KMS-11 (cell line): Measurements from ENCODE around the gene SHISA5.

Experiments used
- H2AFZ ChIP-seq: fragments of 200-600 bp; sonication (generic); 2 replicates; pipeline ENCODE4 v1.6.1; 2016; ENCODE audit warnings: antibody characterized with exemption, mixed run types, low read depth
- H3K27ac ChIP-seq: fragments of 200-600 bp; sonication (generic); 2 replicates; pipeline ENCODE4 v1.6.1; 2016; ENCODE audit warnings: mild to moderate bottlenecking, mixed run types
- H3K27me3 ChIP-seq: fragments of 200-600 bp; sonication (generic); 2 replicates; pipeline ENCODE4 v1.6.1; 2017; ENCODE audit warnings: mild to moderate bottlenecking, low read depth, mixed run types, moderate library complexity; ENCODE audit not compliant: insufficient read depth
- H3K36me3 ChIP-seq: fragments of 200-600 bp; sonication (generic); 2 replicates; pipeline ENCODE4 v1.6.1; 2017; ENCODE audit warnings: mild to moderate bottlenecking, mixed run types; ENCODE audit not compliant: insufficient read depth
- H3K4me1 ChIP-seq: fragments of 200-600 bp; sonication (generic); 2 replicates; pipeline ENCODE4 v1.6.1; 2016; ENCODE audit warnings: mild to moderate bottlenecking, low read depth, mixed run types; ENCODE audit not compliant: poor library complexity, severe bottlenecking
- H3K4me2 ChIP-seq: fragments of 200-600 bp; sonication (generic); 2 replicates; pipeline ENCODE4 v1.7.0; 2016; ENCODE audit warnings: mild to moderate bottlenecking, mixed run types
- H3K4me3 ChIP-seq: fragments of 200-600 bp; sonication (generic); IDR thresholded peaks from 2 replicates; pipeline ENCODE4 v1.6.1; 2017; ENCODE audit warnings: low read depth, low read length, mixed read lengths; ENCODE audit not compliant: insufficient read depth
- H3K79me2 ChIP-seq: fragments of 200-600 bp; sonication (generic); 2 replicates; pipeline ENCODE4 v1.6.1; 2016; ENCODE audit warnings: low read depth, mixed run types; ENCODE audit not compliant: insufficient read depth
- H3K9ac ChIP-seq: fragments of 200-600 bp; sonication (generic); 2 replicates; pipeline ENCODE4 v1.6.1; 2016; ENCODE audit warnings: mild to moderate bottlenecking, mixed run types
- H4K20me1 ChIP-seq: fragments of 200-600 bp; sonication (generic); 2 replicates; pipeline ENCODE4 v1.6.1; 2016; ENCODE audit warnings: mild to moderate bottlenecking, mixed run types; ENCODE audit not compliant: insufficient read depth
- TF ChIP-seq, protein P1 (sequence below): fragments of 200-600 bp; sonication (generic); conservative IDR thresholded peaks from 2 replicates; pipeline ENCODE4 v1.6.1; 2017; ENCODE audit warnings: low read depth, mild to moderate bottlenecking, antibody characterized with exemption, low read length, moderate library complexity, mixed read lengths

SHISA5 gene

DNA sequence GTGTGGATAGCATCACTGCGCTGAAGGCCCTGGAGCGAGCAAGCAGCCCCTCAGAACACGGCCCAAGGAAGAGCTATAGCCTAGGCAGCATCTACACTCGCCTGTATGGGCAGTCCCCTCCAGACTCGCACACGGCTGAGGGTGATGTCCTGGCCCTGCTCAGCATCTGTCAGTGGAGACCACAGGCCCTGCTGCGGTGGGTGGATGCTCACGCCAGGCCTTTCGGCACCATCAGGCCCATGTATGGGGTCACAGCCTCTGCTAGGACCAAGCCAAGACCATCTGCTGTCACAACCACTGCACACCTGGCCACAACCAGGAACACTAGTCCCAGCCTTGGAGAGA lies 36.9 kb downstream of the SHISA5 start:
- no peaks in the 10 kb centered on the region for H3K36me3 ChIP-seq
- no peaks in the 10 kb centered on the region for H4K20me1 ChIP-seq
- H3K4me1 ChIP-seq, result peaks cover 34% of the 10 kb centered on the region
- peak overlapping the region; percentile 93; the same call in 1 of the 2 replicates for H3K9ac ChIP-seq
- no peak overlapping the region for H3K4me3 ChIP-seq
- TF ChIP-seq, protein P1, sequence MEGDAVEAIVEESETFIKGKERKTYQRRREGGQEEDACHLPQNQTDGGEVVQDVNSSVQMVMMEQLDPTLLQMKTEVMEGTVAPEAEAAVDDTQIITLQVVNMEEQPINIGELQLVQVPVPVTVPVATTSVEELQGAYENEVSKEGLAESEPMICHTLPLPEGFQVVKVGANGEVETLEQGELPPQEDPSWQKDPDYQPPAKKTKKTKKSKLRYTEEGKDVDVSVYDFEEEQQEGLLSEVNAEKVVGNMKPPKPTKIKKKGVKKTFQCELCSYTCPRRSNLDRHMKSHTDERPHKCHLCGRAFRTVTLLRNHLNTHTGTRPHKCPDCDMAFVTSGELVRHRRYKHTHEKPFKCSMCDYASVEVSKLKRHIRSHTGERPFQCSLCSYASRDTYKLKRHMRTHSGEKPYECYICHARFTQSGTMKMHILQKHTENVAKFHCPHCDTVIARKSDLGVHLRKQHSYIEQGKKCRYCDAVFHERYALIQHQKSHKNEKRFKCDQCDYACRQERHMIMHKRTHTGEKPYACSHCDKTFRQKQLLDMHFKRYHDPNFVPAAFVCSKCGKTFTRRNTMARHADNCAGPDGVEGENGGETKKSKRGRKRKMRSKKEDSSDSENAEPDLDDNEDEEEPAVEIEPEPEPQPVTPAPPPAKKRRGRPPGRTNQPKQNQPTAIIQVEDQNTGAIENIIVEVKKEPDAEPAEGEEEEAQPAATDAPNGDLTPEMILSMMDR, result no peak
- peak overlapping the region; percentile 93 for H3K27ac ChIP-seq
- H2AFZ ChIP-seq, result no peak overlapping the region
- peak overlapping the region; percentile 92 for H3K4me2 ChIP-seq
- no peaks in the 10 kb centered on the region for H3K27me3 ChIP-seq
- H3K79me2 ChIP-seq, result peaks cover 23% of the 10 kb centered on the region; the same call in 1 of the 2 replicates

DNA sequence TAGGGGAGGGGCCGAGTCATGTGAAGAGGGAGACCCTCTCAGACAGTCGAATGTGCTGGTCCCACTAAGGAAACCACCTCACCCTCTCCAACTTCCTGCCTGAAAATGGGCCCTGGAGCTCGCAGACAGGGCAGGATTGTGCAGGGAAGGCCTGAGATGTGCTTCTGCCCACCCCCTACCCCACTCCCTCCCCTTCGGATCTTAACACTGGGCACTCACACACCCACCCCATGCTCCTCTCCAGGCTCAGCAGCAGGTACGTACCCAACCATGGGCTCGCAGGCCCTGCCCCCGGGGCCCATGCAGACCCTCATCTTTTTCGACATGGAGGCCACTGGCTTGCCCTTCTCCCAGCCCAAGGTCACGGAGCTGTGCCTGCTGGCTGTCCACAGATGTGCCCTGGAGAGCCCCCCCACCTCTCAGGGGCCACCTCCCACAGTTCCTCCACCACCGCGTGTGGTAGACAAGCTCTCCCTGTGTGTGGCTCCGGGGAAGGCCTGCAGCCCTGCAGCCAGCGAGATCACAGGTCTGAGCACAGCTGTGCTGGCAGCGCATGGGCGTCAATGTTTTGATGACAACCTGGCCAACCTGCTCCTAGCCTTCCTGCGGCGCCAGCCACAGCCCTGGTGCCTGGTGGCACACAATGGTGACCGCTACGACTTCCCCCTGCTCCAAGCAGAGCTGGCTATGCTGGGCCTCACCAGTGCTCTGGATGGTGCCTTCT lies 37.4 kb downstream of the SHISA5 start:
- Histone ChIP-seq H2AFZ (no peak overlapping the region), H3K4me3 (no peak overlapping the region), H3K27ac (peak overlapping the region; percentile 93), H3K4me2 (peak overlapping the region; percentile 92), H3K36me3 (no peaks in the 10 kb centered on the region), H3K79me2 (peaks cover 18% of the 10 kb centered on the region; the same call in 1 of the 2 replicates), H3K27me3 (no peaks in the 10 kb centered on the region), H3K9ac (peak overlapping the region; percentile 93), H4K20me1 (no peaks in the 10 kb centered on the region), H3K4me1 (peaks cover 29% of the 10 kb centered on the region)
- TF ChIP-seq, protein P1, result no peak

DNA sequence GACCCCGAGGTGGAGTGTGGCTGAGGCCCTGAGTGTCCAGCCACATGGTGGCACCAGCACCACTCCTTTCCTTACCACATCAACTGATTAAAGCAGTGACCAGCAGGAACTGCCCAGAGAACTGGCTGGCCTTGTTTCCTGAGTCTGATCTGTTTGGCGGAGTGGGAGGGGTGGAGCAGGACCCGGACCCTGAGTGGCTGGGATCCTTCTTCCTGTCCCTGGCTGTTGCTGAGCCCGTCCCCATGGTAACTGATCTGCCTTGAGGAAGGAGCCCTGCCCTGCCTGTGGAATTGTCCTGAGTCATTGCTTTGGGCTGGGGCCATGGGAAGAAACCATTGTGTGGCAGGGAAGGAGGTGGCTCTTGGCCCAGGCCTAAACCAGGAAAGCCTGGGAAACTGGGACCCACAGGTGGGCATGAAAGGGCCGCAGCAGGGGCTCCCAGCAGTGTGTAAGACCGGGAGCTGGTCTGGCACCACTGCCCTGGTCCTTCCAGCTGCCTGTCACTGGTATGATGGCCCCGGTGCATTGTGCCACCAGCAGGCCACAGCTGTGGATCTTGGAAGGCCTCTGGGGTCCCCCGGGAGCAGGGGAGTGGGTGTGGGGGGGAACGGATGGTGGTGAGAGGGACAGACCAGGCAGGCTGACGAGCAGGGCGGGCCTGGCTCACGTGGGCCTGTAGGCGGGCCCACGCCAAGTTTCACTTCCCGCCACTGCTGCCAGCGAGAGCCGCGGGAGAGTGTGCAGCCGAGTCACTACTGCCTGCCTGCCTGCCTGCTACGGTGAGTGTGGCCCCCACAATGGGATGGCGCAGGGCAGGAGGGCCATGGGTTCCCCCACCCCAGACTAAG lies 38.2 kb downstream of the SHISA5 start:
- no peak overlapping the region for H3K4me3 ChIP-seq

DNA sequence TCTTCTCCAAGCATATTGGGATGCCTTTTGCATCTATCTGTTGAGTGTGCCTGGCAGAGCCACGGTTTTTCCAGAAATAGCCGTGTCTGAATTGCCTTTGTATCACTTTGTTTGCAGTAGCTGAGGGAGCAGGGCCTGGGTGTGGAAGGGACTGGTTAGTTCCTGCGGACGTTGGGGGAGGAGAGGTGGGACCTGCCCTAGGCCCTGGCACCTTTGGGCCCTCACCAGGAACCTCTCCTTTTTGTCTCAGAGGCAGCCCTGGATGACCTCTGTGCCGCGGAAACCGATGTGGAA lies 38.8 kb downstream of the SHISA5 start:
- Histone ChIP-seq H3K4me3 (no peak overlapping the region), H3K4me1 (peaks cover 28% of the 10 kb centered on the region), H3K27ac (peak overlapping the region; percentile 93), H2AFZ (no peak overlapping the region), H3K36me3 (no peaks in the 10 kb centered on the region), H3K79me2 (peaks cover 10% of the 10 kb centered on the region; the same call in 1 of the 2 replicates), H3K9ac (peak overlapping the region; percentile 93; the same call in 1 of the 2 replicates), H3K4me2 (peak overlapping the region; percentile 92; the same call in 1 of the 2 replicates), H4K20me1 (no peaks in the 10 kb centered on the region), H3K27me3 (no peaks in the 10 kb centered on the region)
- TF ChIP-seq, protein P1, result no peak

More for the DNA sequence above, 38.2 kb downstream of the SHISA5 start:
- H3K27ac ChIP-seq, result peak overlapping the region; percentile 93
- H3K36me3 ChIP-seq, result no peaks in the 10 kb centered on the region
- H3K4me2 ChIP-seq, result peak overlapping the region; percentile 92; the same call in 1 of the 2 replicates
- no peaks in the 10 kb centered on the region for H3K27me3 ChIP-seq
- H3K79me2 ChIP-seq, result peaks cover 10% of the 10 kb centered on the region; the same call in 1 of the 2 replicates
- no peaks in the 10 kb centered on the region for H4K20me1 ChIP-seq
- peak overlapping the region; percentile 93 for H3K9ac ChIP-seq
- H2AFZ ChIP-seq, result peak overlapping the region; percentile 54; the same call in 1 of the 2 replicates
- H3K4me1 ChIP-seq, result peaks cover 28% of the 10 kb centered on the region
- TF ChIP-seq, protein P1, result no peak
